Measurements from ENCODE around the gene SDHB.

DNA sequence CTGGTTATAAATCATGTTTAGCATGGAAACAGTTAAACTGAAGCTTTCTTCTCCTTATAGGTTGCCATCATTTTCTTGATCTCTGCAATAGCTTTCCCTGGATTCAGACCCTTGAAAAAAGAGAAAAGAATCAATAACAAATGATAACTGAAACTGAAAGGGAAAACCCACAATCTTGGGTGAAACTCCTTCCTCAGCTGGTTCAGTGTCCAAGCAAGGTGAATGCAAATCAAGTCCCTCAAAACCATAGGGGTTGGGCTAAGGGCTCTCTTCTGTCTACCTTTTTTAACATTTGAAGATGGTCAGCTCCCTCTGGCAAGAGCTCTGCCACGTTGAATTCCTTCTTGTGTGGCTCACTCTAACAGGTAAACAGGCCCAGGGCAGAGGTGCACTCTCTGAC lies 35.0 kb downstream of the SDHB start:
- no peak for TF ChIP-seq SPI1 (IDR thresholded peaks at IDR 0.05; ENCODE audit: borderline replicate concordance, insufficient read depth, low read depth, low read length)
- TF ChIP-seq, protein P1, sequence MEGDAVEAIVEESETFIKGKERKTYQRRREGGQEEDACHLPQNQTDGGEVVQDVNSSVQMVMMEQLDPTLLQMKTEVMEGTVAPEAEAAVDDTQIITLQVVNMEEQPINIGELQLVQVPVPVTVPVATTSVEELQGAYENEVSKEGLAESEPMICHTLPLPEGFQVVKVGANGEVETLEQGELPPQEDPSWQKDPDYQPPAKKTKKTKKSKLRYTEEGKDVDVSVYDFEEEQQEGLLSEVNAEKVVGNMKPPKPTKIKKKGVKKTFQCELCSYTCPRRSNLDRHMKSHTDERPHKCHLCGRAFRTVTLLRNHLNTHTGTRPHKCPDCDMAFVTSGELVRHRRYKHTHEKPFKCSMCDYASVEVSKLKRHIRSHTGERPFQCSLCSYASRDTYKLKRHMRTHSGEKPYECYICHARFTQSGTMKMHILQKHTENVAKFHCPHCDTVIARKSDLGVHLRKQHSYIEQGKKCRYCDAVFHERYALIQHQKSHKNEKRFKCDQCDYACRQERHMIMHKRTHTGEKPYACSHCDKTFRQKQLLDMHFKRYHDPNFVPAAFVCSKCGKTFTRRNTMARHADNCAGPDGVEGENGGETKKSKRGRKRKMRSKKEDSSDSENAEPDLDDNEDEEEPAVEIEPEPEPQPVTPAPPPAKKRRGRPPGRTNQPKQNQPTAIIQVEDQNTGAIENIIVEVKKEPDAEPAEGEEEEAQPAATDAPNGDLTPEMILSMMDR (IDR thresholded peaks at IDR 0.05 in 2 of 3, conservative IDR thresholded peaks at IDR 0.05 in 1 of 3; ENCODE audit: control insufficient read depth in 2 of 3, extremely low read depth in 1 of 3, insufficient read depth in 1 of 3, low read depth in 3 of 3, low read length in 3 of 3) = no peak

Data from GM12878 (cell line).